Hepatocyte (in vitro differentiated cells): ENCODE data around the gene HSP90B1.

Experiments
- CTCF ChIP-seq: fragments of 200-600 bp; sonication (generic); IDR thresholded peaks from 2 replicates; pipeline ENCODE4 v1.5.1; 2016; ENCODE audit warnings: antibody characterized with exemption, mild to moderate bottlenecking; ENCODE audit not compliant: poor library complexity
- EZH2 ChIP-seq: fragments of 200-600 bp; sonication (generic); IDR thresholded peaks from 2 replicates; pipeline ENCODE4 v1.6.1; 2016; ENCODE audit warnings: antibody characterized with exemption, mild to moderate bottlenecking, borderline replicate concordance

GRCh38 chr12:103908246-103908541, 22.0 kb upstream of the HSP90B1 start:
- no peak for TF ChIP-seq CTCF
- no peak for TF ChIP-seq EZH2
